ENCODE results near the gene NEXMIF. TPM values are rescaled to one million over a fixed set of nuclear protein-coding genes. Genes with fewer than 3 reads are reported as not detected.
"Not testable (repeated sequence)": the region's sequence is repeated elsewhere in the genome, so short reads cannot be mapped to it uniquely, and the experiment has no call there.

NEXMIF gene
- total RNA-seq = 1 to 10 TPM in 1 of 5 donors, under 1 TPM in 4; 0.60 to 2.0 (median 0.75) TPM
- 0.85 TPM for total RNA-seq (2013)
- 0.76 to 7.3 (median 2.4) reads per million in 29 experiments for total RNA-seq

GRCh38 chrX:74925225-74926088 is at the start of gene NEXMIF:
Gene NEXMIF (minus strand): TSS chrX:74925452.
- peak in 25 of 35 experiments; percentile 2 to 40 (median 20) for DNase-seq
- Mint-ChIP-seq H3K27me3 (peaks cover 24 to 43% of the 10 kb centered on the region in 2 donors), H3K4me1 (peaks cover 7 to 21% (median 14%) of the 10 kb centered on the region in 3 donors), H3K27ac (peak within 1 kb of the TSS; percentile 36 to 87), H3K9me3 (no peaks in the 10 kb centered on the region), H3K4me3 (peak within 1 kb of the TSS; percentile 76 to 90 (median 82)), H3K36me3 (no peaks in the 10 kb centered on the region)
- no peak within 1 kb of the TSS for H3K27ac ChIP-seq (ENCODE audit: low read length)
- H3K36me3 ChIP-seq (ENCODE audit: control insufficient read depth in 2 of 2, extremely low read depth in 1 of 2, insufficient read depth in 1 of 2, low read length in 1 of 2) = no peaks in the 10 kb centered on the region
- 2% methylated on average over 10 of the region's 48 CpGs for WGBS (ENCODE audit: insufficient coverage)
- ChIA-PET POLR2A (interaction anchor here in 1 of 2 donors (0.6 kb wide), 1 partner anchor 440 kb away, joined by 3 read pairs; no protein-coding TSS in a partner anchor), CTCF (interaction anchor here in 1 of 2 donors (0.9 kb wide), 1 partner anchor 598 kb away, joined by 3 read pairs; no protein-coding TSS in a partner anchor)
- H3K4me3 ChIP-seq (ENCODE audit: control insufficient read depth in 1 of 2, extremely low read depth in 1 of 2, low read length in 1 of 2) = peak within 1 kb of the TSS; percentile 44 to 50
- H3K9me3 ChIP-seq = no peaks in the 10 kb centered on the region
- H3K4me1 ChIP-seq (ENCODE audit: control insufficient read depth in 1 of 2, extremely low read depth in 1 of 2, insufficient read depth in 2 of 2, low read length in 2 of 2) = peaks cover 0 to 12% of the 10 kb centered on the region in 2 experiments
- peaks cover 6 to 16% of the 10 kb centered on the region in 2 experiments for H3K27me3 ChIP-seq (replicated peaks in 1 of 2; ENCODE audit: control insufficient read depth in 2 of 2, extremely low read depth in 1 of 2, insufficient read depth in 2 of 2, low read length in 1 of 2)
- peak; percentile 76 to 83 (median 78) for ATAC-seq (replicated peaks in 1 of 4)

GRCh38 chrX:74961962-74962361 is 36.7 kb upstream of the NEXMIF start:
- H3K9me3 Mint-ChIP-seq; H3K27me3 ChIP-seq (replicated peaks in 1 of 2; ENCODE audit: control insufficient read depth in 2 of 2, extremely low read depth in 1 of 2, insufficient read depth in 2 of 2, low read length in 1 of 2); H3K36me3 Mint-ChIP-seq; H3K4me1 ChIP-seq (ENCODE audit: control insufficient read depth in 1 of 2, extremely low read depth in 1 of 2, insufficient read depth in 2 of 2, low read length in 2 of 2); POLR2A ChIA-PET; H3K4me3 Mint-ChIP-seq; ATAC-seq (replicated peaks in 1 of 4); H3K4me3 ChIP-seq (ENCODE audit: control insufficient read depth in 1 of 2, extremely low read depth in 1 of 2, low read length in 1 of 2); H3K9me3 ChIP-seq; H3K27ac ChIP-seq (ENCODE audit: low read length); H3K27me3 Mint-ChIP-seq; H3K27ac Mint-ChIP-seq; CTCF ChIA-PET; H3K4me1 Mint-ChIP-seq; H3K36me3 ChIP-seq (ENCODE audit: control insufficient read depth in 2 of 2, extremely low read depth in 1 of 2, insufficient read depth in 1 of 2, low read length in 1 of 2); DNase-seq: not testable (repeated sequence)
- no CpG with 5 or more reads among the region's 3 CpGs for WGBS (ENCODE audit: insufficient coverage)

- DNase-seq = no peak
- Mint-ChIP-seq H3K4me1 (no peaks in the 10 kb centered on the region), H3K27ac (no peak overlapping the region), H3K36me3 (no peaks in the 10 kb centered on the region), H3K4me3 (no peak overlapping the region), H3K9me3 (peaks cover 0 to 1% (median 0%) of the 10 kb centered on the region in 3 donors), H3K27me3 (peaks cover 0 to 13% of the 10 kb centered on the region in 2 donors)
- ChIA-PET POLR2A (no interaction called here), CTCF (no interaction called here)
- no peaks in the 10 kb centered on the region for H3K4me1 ChIP-seq (ENCODE audit: control insufficient read depth in 1 of 2, extremely low read depth in 1 of 2, insufficient read depth in 2 of 2, low read length in 2 of 2)
- no peaks in the 10 kb centered on the region for H3K9me3 ChIP-seq
- no peak overlapping the region for H3K27ac ChIP-seq (ENCODE audit: low read length)
- no peaks in the 10 kb centered on the region for H3K36me3 ChIP-seq (ENCODE audit: control insufficient read depth in 2 of 2, extremely low read depth in 1 of 2, insufficient read depth in 1 of 2, low read length in 1 of 2)
- no peak overlapping the region for H3K4me3 ChIP-seq (ENCODE audit: control insufficient read depth in 1 of 2, extremely low read depth in 1 of 2, low read length in 1 of 2)
- no peaks in the 10 kb centered on the region for H3K27me3 ChIP-seq (replicated peaks in 1 of 2; ENCODE audit: control insufficient read depth in 2 of 2, extremely low read depth in 1 of 2, insufficient read depth in 2 of 2, low read length in 1 of 2)
- ATAC-seq (replicated peaks in 1 of 4) = no peak
- WGBS (ENCODE audit: insufficient coverage) = no CpG with 5 or more reads among the region's 7 CpGs
Measured at GRCh38 chrX:74949717-74950116, 24.5 kb upstream of the NEXMIF start.

GRCh38 chrX:74940414-74940813 is 15.2 kb upstream of the NEXMIF start:
- Histone ChIP-seq H3K4me1 (ENCODE audit: control insufficient read depth in 1 of 2, extremely low read depth in 1 of 2, insufficient read depth in 2 of 2, low read length in 2 of 2) (no peaks in the 10 kb centered on the region), H3K9me3 (no peaks in the 10 kb centered on the region), H3K36me3 (ENCODE audit: control insufficient read depth in 2 of 2, extremely low read depth in 1 of 2, insufficient read depth in 1 of 2, low read length in 1 of 2) (no peaks in the 10 kb centered on the region), H3K4me3 (ENCODE audit: control insufficient read depth in 1 of 2, extremely low read depth in 1 of 2, low read length in 1 of 2) (no peak overlapping the region), H3K27ac (ENCODE audit: low read length) (no peak overlapping the region), H3K27me3 (replicated peaks in 1 of 2; ENCODE audit: control insufficient read depth in 2 of 2, extremely low read depth in 1 of 2, insufficient read depth in 2 of 2, low read length in 1 of 2) (no peaks in the 10 kb centered on the region)
- Mint-ChIP-seq H3K27ac (no peak overlapping the region), H3K4me3 (peak overlapping the region in 1 of 3 donors; percentile 3), H3K36me3 (no peaks in the 10 kb centered on the region), H3K9me3 (peaks cover 0 to 3% (median 2%) of the 10 kb centered on the region in 3 donors), H3K27me3 (peaks cover 2 to 10% of the 10 kb centered on the region in 2 donors), H3K4me1 (peaks cover 9 to 17% (median 12%) of the 10 kb centered on the region in 3 donors)
- ChIA-PET POLR2A (no interaction called here), CTCF (no interaction called here)
- ATAC-seq (replicated peaks in 1 of 4) = peak; percentile 23 to 58 (median 47)
- WGBS (ENCODE audit: insufficient coverage) = no CpG with 5 or more reads among the region's 1 CpG
- no peak for DNase-seq

GRCh38 chrX:74931214-74931613 is 6.0 kb upstream of the NEXMIF start:
- Histone ChIP-seq H3K27ac (ENCODE audit: low read length) (no peak overlapping the region), H3K36me3 (ENCODE audit: control insufficient read depth in 2 of 2, extremely low read depth in 1 of 2, insufficient read depth in 1 of 2, low read length in 1 of 2) (no peaks in the 10 kb centered on the region), H3K4me1 (ENCODE audit: control insufficient read depth in 1 of 2, extremely low read depth in 1 of 2, insufficient read depth in 2 of 2, low read length in 2 of 2) (no peaks in the 10 kb centered on the region), H3K9me3 (no peaks in the 10 kb centered on the region), H3K4me3 (ENCODE audit: control insufficient read depth in 1 of 2, extremely low read depth in 1 of 2, low read length in 1 of 2) (no peak overlapping the region), H3K27me3 (replicated peaks in 1 of 2; ENCODE audit: control insufficient read depth in 2 of 2, extremely low read depth in 1 of 2, insufficient read depth in 2 of 2, low read length in 1 of 2) (peaks cover 0 to under 1% of the 10 kb centered on the region in 2 experiments)
- Mint-ChIP-seq H3K36me3 (no peaks in the 10 kb centered on the region), H3K9me3 (no peaks in the 10 kb centered on the region), H3K4me1 (peaks cover 0 to 3% (median 0%) of the 10 kb centered on the region in 3 donors), H3K27ac (no peak overlapping the region), H3K4me3 (no peak overlapping the region), H3K27me3 (peaks cover 9 to 41% of the 10 kb centered on the region in 2 donors)
- ATAC-seq (replicated peaks in 1 of 4) (no peak), DNase-seq (no peak)
- ChIA-PET CTCF (no interaction called here), POLR2A (no interaction called here)
- WGBS (ENCODE audit: insufficient coverage) = no CpG with 5 or more reads among the region's 2 CpGs

- Histone ChIP-seq H3K4me3 (ENCODE audit: control insufficient read depth in 1 of 2, extremely low read depth in 1 of 2, low read length in 1 of 2) (peak overlapping the region; percentile 44 to 50), H3K9me3 (no peaks in the 10 kb centered on the region), H3K4me1 (ENCODE audit: control insufficient read depth in 1 of 2, extremely low read depth in 1 of 2, insufficient read depth in 2 of 2, low read length in 2 of 2) (peaks cover 0 to 12% of the 10 kb centered on the region in 2 experiments), H3K36me3 (ENCODE audit: control insufficient read depth in 2 of 2, extremely low read depth in 1 of 2, insufficient read depth in 1 of 2, low read length in 1 of 2) (no peaks in the 10 kb centered on the region), H3K27ac (ENCODE audit: low read length) (no peak overlapping the region), H3K27me3 (replicated peaks in 1 of 2; ENCODE audit: control insufficient read depth in 2 of 2, extremely low read depth in 1 of 2, insufficient read depth in 2 of 2, low read length in 1 of 2) (peaks cover 6 to 16% of the 10 kb centered on the region in 2 experiments)
- DNase-seq (peak in 25 of 35 experiments; percentile 1 to 43 (median 15)), ATAC-seq (replicated peaks in 1 of 4) (peak; percentile 65 to 73 (median 66))
- Mint-ChIP-seq H3K36me3 (no peaks in the 10 kb centered on the region), H3K4me3 (peak overlapping the region; percentile 76 to 90 (median 82)), H3K27ac (peak overlapping the region; percentile 36 to 87), H3K4me1 (peaks cover 7 to 21% (median 14%) of the 10 kb centered on the region in 3 donors), H3K9me3 (no peaks in the 10 kb centered on the region), H3K27me3 (peaks cover 22 to 38% of the 10 kb centered on the region in 2 donors)
- POLR2A ChIA-PET = interaction anchor here in 1 of 2 donors (0.6 kb wide), 1 partner anchor 439 kb away, joined by 3 read pairs; no protein-coding TSS in a partner anchor
- 5% methylated on average over 69 of the region's 81 CpGs for WGBS (ENCODE audit: insufficient coverage)
- CTCF ChIA-PET = interaction anchor here in 1 of 2 donors (0.7 to 0.9 kb wide), 2 partner anchors 141 to 599 kb away, joined by 3 read pairs; no protein-coding TSS in a partner anchor
Measured at GRCh38 chrX:74924449-74925224, 615 bp downstream of the NEXMIF start.

All from T-cell (primary cell).